WI38 (cell line): ENCODE measurements around the gene ZNF189.

Experiments used
- H3K4me3 ChIP-seq: 2 replicates; pipeline ENCODE4 v1.5.1; 2011; ENCODE audit warnings: low read depth, mild to moderate bottlenecking, control low read depth, low read length
- CTCF ChIP-seq: IDR thresholded peaks from 2 replicates; pipeline ENCODE4 v1.5.1; 2012; ENCODE audit warnings: low read depth, mild to moderate bottlenecking, control low read depth, low read length

Gene ZNF189

GRCh38 chr9:101449071-101449721 lies 50.5 kb downstream of the ZNF189 start:
- TF ChIP-seq CTCF: peak; percentile 58
- H3K4me3 ChIP-seq: peak overlapping the region; percentile 66

- no peak overlapping the region for H3K4me3 ChIP-seq
- no peak for TF ChIP-seq CTCF
Measured at GRCh38 chr9:101450931-101451330, 52.3 kb downstream of the ZNF189 start.

- TF ChIP-seq CTCF: no peak
- no peak overlapping the region for H3K4me3 ChIP-seq
Measured at GRCh38 chr9:101451498-101451897, 52.8 kb downstream of the ZNF189 start.

GRCh38 chr9:101453776-101454570 lies 55.3 kb downstream of the ZNF189 start:
- TF ChIP-seq CTCF: no peak
- no peak overlapping the region for H3K4me3 ChIP-seq

GRCh38 chr9:101455656-101456240 lies 57.1 kb downstream of the ZNF189 start:
- TF ChIP-seq CTCF: no peak
- H3K4me3 ChIP-seq: no peak overlapping the region

GRCh38 chr9:101457003-101457402 lies 58.4 kb downstream of the ZNF189 start:
- no peak for TF ChIP-seq CTCF
- no peak overlapping the region for H3K4me3 ChIP-seq
